WTC11 (cell line): Measurements from ENCODE around the gene CAD. TPM values are rescaled to one million over a fixed set of nuclear protein-coding genes. Genes with fewer than 3 reads are reported as not detected.
A peak's percentile ranks its signal among the peaks of the same experiment; 100 is the strongest.

Experiments used
- ATAC-seq: fragments of 200-7000 bp; cut with Tn5 transposase; 2 replicates; pipeline ENCODE4 v1.10.0; 2021; ENCODE audit warnings: mild to moderate bottlenecking, moderate library complexity
- CTCF ChIA-PET: fragments of 300-600 bp; sonication (Branson Sonifier 250); formaldehyde crosslinking; loops from one replicate; lab custom pipeline; 2021; ENCODE audit warnings: antibody characterized with exemption; lab: Charles Lee
- POLR2A ChIA-PET: fragments of 350-600 bp; sonication (Branson Sonifier 250); formaldehyde crosslinking; loops from one replicate; lab custom pipeline; 2021; ENCODE audit warnings: antibody characterized with exemption; lab: Charles Lee
- DNase-seq: peaks from one replicate; pipeline ENCODE4 v3.0.0; 2021; ENCODE audit warnings: low spot score
- H3K27ac Mint-ChIP-seq: 2 replicates; pipeline ENCODE4 v1.8.0; 2021; ENCODE audit warnings: mixed read lengths
- H3K27me3 Mint-ChIP-seq: 2 replicates; pipeline ENCODE4 v1.8.0; 2021; ENCODE audit warnings: low read depth, mild to moderate bottlenecking, moderate library complexity, mixed read lengths
- H3K36me3 Mint-ChIP-seq: 2 replicates; pipeline ENCODE4 v1.8.0; 2021; ENCODE audit warnings: mixed read lengths
- H3K4me1 Mint-ChIP-seq: 2 replicates; pipeline ENCODE4 v1.8.0; 2022; ENCODE audit warnings: mixed read lengths
- H3K4me3 Mint-ChIP-seq: 2 replicates; pipeline ENCODE4 v1.8.0; 2021; ENCODE audit warnings: mild to moderate bottlenecking, moderate library complexity, mixed read lengths
- H3K9me3 Mint-ChIP-seq: 2 replicates; pipeline ENCODE4 v1.8.0; 2021; ENCODE audit warnings: mixed read lengths
- CBFB ChIP-seq: sonication (generic); formaldehyde crosslinking; IDR thresholded peaks from 2 replicates; pipeline ENCODE4 v1.8.1; 2022; ENCODE audit warnings: mild to moderate bottlenecking, low read depth, missing genetic modification reagents
- CREM ChIP-seq: sonication (generic); formaldehyde crosslinking; IDR thresholded peaks from 2 replicates; pipeline ENCODE4 v1.8.1; 2022; ENCODE audit warnings: mild to moderate bottlenecking, missing genetic modification reagents, moderate library complexity
- FOXP1 ChIP-seq: sonication (generic); formaldehyde crosslinking; IDR thresholded peaks from 2 replicates; pipeline ENCODE4 v1.8.0; 2022; ENCODE audit warnings: missing genetic modification reagents, mild to moderate bottlenecking, moderate library complexity, borderline replicate concordance
- IRF2 ChIP-seq: sonication (generic); formaldehyde crosslinking; IDR thresholded peaks from 2 replicates; pipeline ENCODE4 v1.8.0; 2022; ENCODE audit warnings: low read depth, missing genetic modification reagents, borderline replicate concordance
- JAZF1 ChIP-seq: fragments of 250-450 bp; sonication (Bioruptor Pico); IDR thresholded peaks from 2 replicates; pipeline ENCODE4 v1.9.0; 2021; ENCODE audit warnings: moderate library complexity, mild to moderate bottlenecking, inconsistent platforms
- KAT7 ChIP-seq: sonication (generic); formaldehyde crosslinking; IDR thresholded peaks from 2 replicates; pipeline ENCODE4 v1.8.1; 2023; ENCODE audit warnings: missing genetic modification reagents, mild to moderate bottlenecking, borderline replicate concordance
- NR3C1 ChIP-seq: sonication (generic); formaldehyde crosslinking; conservative IDR thresholded peaks from 2 replicates; pipeline ENCODE4 v1.8.1; 2023; ENCODE audit warnings: low read depth, mild to moderate bottlenecking, missing genetic modification reagents
- TEAD1 ChIP-seq: sonication (generic); formaldehyde crosslinking; IDR thresholded peaks from 2 replicates; pipeline ENCODE4 v1.8.0; 2022; ENCODE audit warnings: mild to moderate bottlenecking, missing genetic modification reagents
- total RNA-seq: library from RNA; stranded (reverse); gene quantifications from 3 replicates; pipeline ENCODE4 v1.2.3, GENCODE V29; 2021
- TF ChIP-seq, protein P1 (sequence below): sonication (generic); formaldehyde crosslinking; IDR thresholded peaks from 2 replicates; pipeline ENCODE4 v1.8.1; 2022; ENCODE audit warnings: low read depth, mild to moderate bottlenecking, moderate library complexity, missing genetic modification reagents, borderline replicate concordance
- TF ChIP-seq, protein P2 (sequence below): sonication (generic); formaldehyde crosslinking; IDR thresholded peaks from 2 replicates; pipeline ENCODE4 v1.8.1; 2023; ENCODE audit warnings: mild to moderate bottlenecking, moderate library complexity, missing genetic modification reagents
- TF ChIP-seq, protein P3 (sequence below): sonication (generic); formaldehyde crosslinking; conservative IDR thresholded peaks from 2 replicates; pipeline ENCODE4 v1.8.1; 2022; ENCODE audit warnings: mild to moderate bottlenecking, missing genetic modification reagents
- TF ChIP-seq, protein P4 (sequence below): sonication (generic); formaldehyde crosslinking; IDR thresholded peaks from 2 replicates; pipeline ENCODE4 v1.8.1; 2022; ENCODE audit warnings: mild to moderate bottlenecking, moderate library complexity, missing genetic modification reagents

CAD gene
- total RNA-seq, 1 experiment from 2014 or later, result 178 TPM

DNA sequence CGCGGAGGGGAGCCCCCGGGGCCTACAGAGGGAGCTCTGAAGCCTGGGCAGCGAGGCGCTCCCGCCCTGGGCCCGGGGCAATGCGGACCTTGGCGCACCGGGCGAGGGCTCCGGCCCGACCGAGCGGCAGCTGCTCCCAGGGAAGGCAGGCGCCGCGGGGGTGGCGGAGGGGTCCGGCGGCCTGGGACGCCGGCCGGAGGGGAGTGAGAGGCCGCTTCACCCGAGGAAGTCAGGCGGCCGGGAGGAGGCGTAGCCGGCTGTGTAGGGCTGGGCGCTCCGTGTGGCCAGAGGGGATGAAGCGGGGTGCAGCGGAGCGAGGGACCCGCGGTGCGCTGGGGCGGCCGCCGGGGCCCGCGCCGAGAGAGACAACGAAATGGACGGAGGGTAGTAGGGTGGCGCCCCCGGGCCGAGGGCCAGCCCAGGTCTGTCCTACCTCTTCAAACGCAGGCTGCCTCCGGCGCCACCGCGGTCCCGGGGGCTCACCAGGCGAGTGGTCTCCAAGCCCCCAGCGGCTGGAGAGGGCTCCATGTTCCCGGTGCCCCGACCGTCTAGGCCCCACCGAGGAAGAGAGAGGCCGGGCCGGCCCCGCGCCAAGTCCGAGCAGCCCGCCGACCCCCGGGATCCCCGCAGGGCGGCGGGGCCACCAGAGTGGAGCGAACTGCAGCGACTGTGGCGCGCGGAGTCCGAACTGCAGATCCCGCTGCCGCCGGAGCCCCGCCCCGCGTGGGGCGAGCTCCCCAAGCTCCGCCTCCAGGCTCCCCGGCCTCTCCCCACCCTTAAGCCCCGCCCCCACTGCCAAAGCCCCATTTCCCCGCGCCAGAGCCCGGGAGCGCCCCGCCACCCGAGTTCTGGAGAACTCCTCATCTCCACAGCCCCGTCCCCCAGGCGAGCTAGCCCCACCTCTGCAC is 45.5 kb downstream of the CAD start, which contains the start of gene SLC30A3:
Gene SLC30A3 (minus strand): TSS at position 669 of the 908 bp plus-strand sequence. CDS start 141 bp downstream, at position 528.
- TF ChIP-seq TEAD1 (peak; percentile 47; the same call in 1 of the 2 replicates), IRF2 (CRISPR knock-in tag) (no peak), KAT7 (CRISPR knock-in tag) (peak; percentile 48; the same call in 1 of the 2 replicates), FOXP1 (CRISPR knock-in tag) (peak; percentile 29; the same call in 1 of the 2 replicates)
- TF ChIP-seq, protein P1, sequence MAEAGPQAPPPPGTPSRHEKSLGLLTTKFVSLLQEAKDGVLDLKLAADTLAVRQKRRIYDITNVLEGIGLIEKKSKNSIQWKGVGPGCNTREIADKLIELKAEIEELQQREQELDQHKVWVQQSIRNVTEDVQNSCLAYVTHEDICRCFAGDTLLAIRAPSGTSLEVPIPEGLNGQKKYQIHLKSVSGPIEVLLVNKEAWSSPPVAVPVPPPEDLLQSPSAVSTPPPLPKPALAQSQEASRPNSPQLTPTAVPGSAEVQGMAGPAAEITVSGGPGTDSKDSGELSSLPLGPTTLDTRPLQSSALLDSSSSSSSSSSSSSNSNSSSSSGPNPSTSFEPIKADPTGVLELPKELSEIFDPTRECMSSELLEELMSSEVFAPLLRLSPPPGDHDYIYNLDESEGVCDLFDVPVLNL (CRISPR knock-in tag), result 0 out of 2 replicates have a peak, but pooled peaks have one; percentile 37
- TF ChIP-seq, protein P2, sequence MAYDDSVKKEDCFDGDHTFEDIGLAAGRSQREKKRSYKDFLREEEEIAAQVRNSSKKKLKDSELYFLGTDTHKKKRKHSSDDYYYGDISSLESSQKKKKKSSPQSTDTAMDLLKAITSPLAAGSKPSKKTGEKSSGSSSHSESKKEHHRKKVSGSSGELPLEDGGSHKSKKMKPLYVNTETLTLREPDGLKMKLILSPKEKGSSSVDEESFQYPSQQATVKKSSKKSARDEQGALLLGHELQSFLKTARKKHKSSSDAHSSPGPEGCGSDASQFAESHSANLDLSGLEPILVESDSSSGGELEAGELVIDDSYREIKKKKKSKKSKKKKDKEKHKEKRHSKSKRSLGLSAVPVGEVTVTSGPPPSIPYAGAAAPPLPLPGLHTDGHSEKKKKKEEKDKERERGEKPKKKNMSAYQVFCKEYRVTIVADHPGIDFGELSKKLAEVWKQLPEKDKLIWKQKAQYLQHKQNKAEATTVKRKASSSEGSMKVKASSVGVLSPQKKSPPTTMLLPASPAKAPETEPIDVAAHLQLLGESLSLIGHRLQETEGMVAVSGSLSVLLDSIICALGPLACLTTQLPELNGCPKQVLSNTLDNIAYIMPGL (CRISPR knock-in tag), result peak; percentile 87
- TF ChIP-seq, protein P3, sequence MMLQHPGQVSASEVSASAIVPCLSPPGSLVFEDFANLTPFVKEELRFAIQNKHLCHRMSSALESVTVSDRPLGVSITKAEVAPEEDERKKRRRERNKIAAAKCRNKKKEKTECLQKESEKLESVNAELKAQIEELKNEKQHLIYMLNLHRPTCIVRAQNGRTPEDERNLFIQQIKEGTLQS (CRISPR knock-in tag), result no peak
- Mint-ChIP-seq H3K27me3 (peaks cover 30% of the 10 kb centered on the region), H3K36me3 (no peaks in the 10 kb centered on the region), H3K9me3 (no peaks in the 10 kb centered on the region), H3K27ac (no peak within 1 kb of the TSS), H3K4me1 (peaks cover 26% of the 10 kb centered on the region), H3K4me3 (peak within 1 kb of the TSS; percentile 93)
- ChIA-PET CTCF (interaction anchor here (0.5 to 7.7 kb wide), 12 partner anchors 9 to 176 kb away, joined by 3 to 124 read pairs (median 6); partner anchors contain the start of genes TRIM54 and UCN), POLR2A (interaction anchor here (1.9 kb wide), 1 partner anchor 94 kb away, joined by 4 read pairs; the partner anchor contains the start of gene GTF3C2)
- DNase-seq, result peak; percentile 66
- peak; percentile 42 for ATAC-seq

DNA sequence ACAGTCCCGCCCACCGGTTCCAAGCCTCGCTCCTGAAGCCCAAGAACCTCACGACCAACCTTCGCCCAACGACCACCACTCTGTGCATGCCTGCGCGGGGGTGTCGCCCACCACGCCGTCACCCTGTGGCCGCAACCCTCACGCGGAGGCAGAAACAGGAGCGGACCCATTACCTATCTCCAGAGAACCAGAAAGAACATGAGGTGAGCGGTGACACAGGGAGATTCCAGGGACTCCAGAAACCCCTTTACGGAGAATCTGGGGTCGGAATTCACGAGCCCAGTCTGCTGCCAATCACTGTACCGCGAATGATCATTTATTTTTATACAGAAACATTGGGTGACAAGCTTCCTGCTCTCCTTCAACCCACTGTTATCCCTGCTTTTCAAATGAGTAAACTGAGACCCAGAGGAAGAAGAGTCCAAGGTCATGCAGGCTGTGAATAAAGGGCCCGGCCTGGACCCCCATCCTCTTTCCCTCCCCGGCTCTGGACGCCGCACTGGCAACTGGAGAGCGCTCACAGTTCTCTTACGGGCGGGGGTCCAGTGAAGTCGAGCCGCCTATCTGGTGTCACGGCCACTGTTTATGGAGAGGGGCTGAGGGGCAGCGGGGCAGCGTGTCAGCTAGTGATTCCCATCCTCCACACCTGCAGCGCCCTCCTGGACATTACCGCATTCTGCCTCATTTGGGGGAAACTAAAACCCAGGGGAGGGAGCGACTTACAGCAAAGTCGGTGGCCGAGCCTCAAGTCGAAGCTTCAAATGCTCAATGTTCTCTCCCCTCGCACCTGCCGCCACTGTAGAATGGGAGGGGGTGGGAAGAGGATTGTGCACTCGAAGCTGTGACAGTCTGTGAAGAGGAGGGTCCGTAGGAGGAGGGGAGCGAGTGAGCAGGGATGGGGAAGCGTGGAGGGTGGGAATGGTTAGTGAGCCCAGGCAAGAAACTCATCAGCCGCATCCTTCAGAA is 46.4 kb downstream of the CAD start:
- peak; percentile 1 for ATAC-seq
- H3K36me3 Mint-ChIP-seq, result no peaks in the 10 kb centered on the region
- H3K9me3 Mint-ChIP-seq, result no peaks in the 10 kb centered on the region
- peaks cover 26% of the 10 kb centered on the region for H3K4me1 Mint-ChIP-seq
- ChIA-PET POLR2A (interaction anchor here (1.9 kb wide), 1 partner anchor 93 kb away, joined by 4 read pairs; the partner anchor contains the start of gene GTF3C2), CTCF (interaction anchor here (0.5 to 7.7 kb wide), 12 partner anchors 9 to 129 kb away, joined by 4 to 124 read pairs (median 7); partner anchors contain the start of genes DNAJC5G, PREB, TRIM54 and UCN)
- DNase-seq, result no peak
- peaks cover 30% of the 10 kb centered on the region for H3K27me3 Mint-ChIP-seq
- H3K4me3 Mint-ChIP-seq, result peak overlapping the region; percentile 93
- H3K27ac Mint-ChIP-seq, result no peak overlapping the region
- TF ChIP-seq CBFB (CRISPR knock-in tag) (0 out of 2 replicates have a peak, but pooled peaks have one; percentile 40), NR3C1 (CRISPR knock-in tag) (no peak), CREM (peak; percentile 25; the same call in 1 of the 2 replicates), JAZF1 (no peak)
- TF ChIP-seq, protein P4, sequence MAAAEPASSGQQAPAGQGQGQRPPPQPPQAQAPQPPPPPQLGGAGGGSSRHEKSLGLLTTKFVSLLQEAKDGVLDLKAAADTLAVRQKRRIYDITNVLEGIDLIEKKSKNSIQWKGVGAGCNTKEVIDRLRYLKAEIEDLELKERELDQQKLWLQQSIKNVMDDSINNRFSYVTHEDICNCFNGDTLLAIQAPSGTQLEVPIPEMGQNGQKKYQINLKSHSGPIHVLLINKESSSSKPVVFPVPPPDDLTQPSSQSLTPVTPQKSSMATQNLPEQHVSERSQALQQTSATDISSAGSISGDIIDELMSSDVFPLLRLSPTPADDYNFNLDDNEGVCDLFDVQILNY, result 0 out of 2 replicates have a peak, but pooled peaks have one; percentile 13
